H1 (cell line): ENCODE measurements around the gene IRAK1BP1. TPM values are rescaled to one million over a fixed set of nuclear protein-coding genes. Genes with fewer than 3 reads are reported as not detected.

Source experiments
- CTBP2 ChIP-seq: IDR thresholded peaks from 2 replicates; pipeline ENCODE4 v1.7.0; 2011; ENCODE audit warnings: borderline replicate concordance, mild to moderate bottlenecking, moderate library complexity, mixed read lengths, low read length; ENCODE audit not compliant: insufficient read depth, insufficient read length
- CTCF ChIP-seq, 3 experiments: IDR thresholded peaks; 1 replicate in 2 of 3; 2 replicates in 1 of 3; pipeline versions ENCODE4 v1.5.1 to v1.6.1; 2011; ENCODE audit warnings: low read length in 3 of 3, mild to moderate bottlenecking in 3 of 3, inconsistent platforms in 2 of 3, low read depth in 1 of 3, moderate library complexity in 1 of 3; ENCODE audit not compliant: insufficient read depth in 1 of 3; ENCODE audit errors: control extremely low read depth in 1 of 3
- HDAC2 ChIP-seq, 2 experiments: fragments of 300-600 bp in 1 of 2; sonication (generic) in 1 of 2; IDR thresholded peaks; 2 replicates each; pipeline ENCODE4 v1.6.1; 2011 to 2012; ENCODE audit warnings: low read depth in 2 of 2, low read length in 2 of 2, mild to moderate bottlenecking in 2 of 2, moderate library complexity in 2 of 2, borderline replicate concordance in 1 of 2, inconsistent platforms in 1 of 2
- SIRT6 ChIP-seq: IDR thresholded peaks from one replicate; pipeline ENCODE4 v1.7.1; 2012; ENCODE audit warnings: low read length, inconsistent platforms
- SIX5 ChIP-seq: IDR thresholded peaks from 2 replicates; pipeline ENCODE4 v1.6.1; 2011; ENCODE audit warnings: mild to moderate bottlenecking, low read depth, low read length
- SP1 ChIP-seq: IDR thresholded peaks from 2 replicates; pipeline ENCODE4 v1.6.1; 2011; ENCODE audit warnings: low read depth, low read length
- ZNF274 ChIP-seq: IDR thresholded peaks from 2 replicates; pipeline ENCODE4 v1.7.0; 2012; ENCODE audit warnings: low read length, borderline replicate concordance; ENCODE audit errors: extremely low read depth
- polyA plus RNA-seq, 7 experiments: library from polyadenylated mRNA; depleted of rRNA in 3 of 7; stranded (reverse) in 5 of 7; unstranded in 2 of 7; fragments of >200 nt in 5 of 7; fragments of 200-250 nt in 2 of 7; gene quantifications; 1 replicate in 5 of 7; 2 replicates in 1 of 7; 4 replicates in 1 of 7; pipeline versions ENCODE4 v1.2.1 to v1.2.3, GENCODE V29; 2011 to 2013; ENCODE audit warnings: missing spikeins in 2 of 7, mixed read lengths in 2 of 7
- total RNA-seq: library from RNA; stranded (reverse); fragmentation: NEBNext Ultra II Directional; extraction: Animal tissue kit (Norgen Biotek cat#: 25700); gene quantifications from 2 replicates; pipeline ENCODE4 v1.2.1, GENCODE V29; 2021

IRAK1BP1 gene
- total and polyA plus RNA-seq, 2 of the 8 experiments (the other 6 are each of a cell fraction or from before 2014, with no cell fraction given), result 3.7 to 4.7 TPM

- TF ChIP-seq SP1, result no peak
- no peak for TF ChIP-seq SIX5
- TF ChIP-seq CTBP2, result no peak
- no peak for TF ChIP-seq ZNF274
- TF ChIP-seq HDAC2 (IDR thresholded peaks at IDR 0.05; ENCODE audit: borderline replicate concordance in 1 of 2, low read depth in 2 of 2, low read length in 2 of 2), result no peak
- TF ChIP-seq CTCF (IDR thresholded peaks at IDR 0.05; ENCODE audit: control extremely low read depth in 1 of 3, insufficient read depth in 1 of 3, low read depth in 1 of 3, low read length in 3 of 3), result no peak
- no peak for TF ChIP-seq SIRT6
Measured at GRCh38 chr6:78831492-78831891, 35.9 kb upstream of the IRAK1BP1 start (continued).
